ENCODE results near the gene GPR21.

The GPR21 gene

DNA sequence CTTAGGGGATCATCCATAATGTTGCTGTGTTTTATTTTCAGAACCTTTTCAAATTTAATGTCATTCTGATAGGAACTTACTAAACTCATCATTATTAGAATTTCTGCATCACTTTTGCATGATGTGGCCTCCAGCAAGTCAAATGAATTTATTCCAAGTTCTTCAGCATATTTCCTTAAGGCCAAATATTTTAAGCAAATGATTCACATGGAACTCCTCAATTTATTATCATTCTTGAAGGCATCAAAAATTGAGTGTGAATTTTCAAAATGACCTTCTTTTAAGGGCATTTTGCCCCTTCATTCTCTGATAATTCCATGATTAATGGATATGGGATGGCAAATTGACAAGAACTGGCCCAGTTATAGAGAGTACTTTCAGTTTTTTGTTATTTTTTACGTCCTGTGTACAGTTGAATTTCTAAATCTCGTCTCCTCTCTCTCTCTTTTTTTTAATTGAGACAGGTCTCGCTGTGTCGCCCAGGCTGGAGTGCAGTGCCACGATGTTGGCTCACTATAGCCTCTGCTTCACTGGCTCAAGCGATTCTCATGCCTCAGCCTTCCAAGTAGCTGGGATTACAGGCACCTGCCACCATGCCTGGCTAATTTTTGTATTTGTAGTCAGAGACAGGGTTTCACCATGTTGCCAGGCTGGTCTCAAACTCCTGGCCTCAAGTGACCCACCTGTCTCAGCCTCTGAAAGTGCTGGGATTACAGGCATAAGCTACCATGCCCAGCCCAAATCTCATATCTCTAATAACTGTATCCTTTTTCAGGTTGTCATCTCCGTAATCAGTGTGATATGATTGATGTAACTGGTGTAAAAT, 29.1 kb downstream of the GPR21 start:
- in situ Hi-C loops (cut with HindIII; ENCODE audit: low sequenced_read_pairs) = loop anchor here (5.0 kb wide), 1 partner anchor 55 kb away; no protein-coding TSS in a partner anchor

DNA sequence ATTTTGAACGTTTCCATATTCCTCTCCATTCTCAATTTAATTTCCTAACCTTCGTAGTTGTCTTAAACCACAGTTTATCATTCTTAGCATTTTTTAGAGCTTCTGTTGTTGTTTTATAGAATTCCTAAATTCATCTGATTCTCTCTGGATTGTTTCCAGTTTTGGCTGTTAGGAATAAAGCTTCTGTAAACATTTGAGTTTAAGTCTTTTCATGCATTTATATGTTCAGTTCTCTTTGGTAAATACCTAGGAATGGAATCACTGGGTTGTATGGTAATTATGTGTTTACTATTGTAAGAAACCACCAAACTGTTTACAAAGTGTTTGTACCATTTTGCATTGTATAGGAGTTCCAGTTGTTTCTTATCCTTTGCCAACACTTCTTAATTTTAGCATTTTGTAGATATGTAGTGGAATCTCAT, 29.7 kb downstream of the GPR21 start:
- in situ Hi-C loops (cut with HindIII; ENCODE audit: low sequenced_read_pairs) = loop anchor here (5.0 kb wide), 1 partner anchor 54 kb away; no protein-coding TSS in a partner anchor

DNA sequence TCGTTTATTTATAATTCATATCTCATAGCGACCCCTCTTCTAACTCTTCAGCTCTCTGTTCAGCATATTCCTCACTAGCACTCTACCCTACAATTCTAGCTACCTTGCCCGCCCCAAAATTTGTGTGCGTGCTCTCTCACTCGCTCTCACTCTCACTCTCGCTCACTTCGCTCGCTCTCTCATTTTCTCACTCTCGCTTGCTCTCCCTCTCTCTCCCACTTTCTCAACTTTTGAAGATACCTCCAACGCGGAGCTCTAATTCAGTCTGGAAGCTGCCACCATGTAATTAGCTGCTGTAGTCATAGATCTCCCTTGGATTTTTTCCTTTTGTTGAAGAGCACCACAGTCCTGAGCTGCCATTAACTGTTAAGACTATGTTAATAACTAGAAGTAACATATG, 30.4 kb downstream of the GPR21 start:
- in situ Hi-C loops (cut with HindIII; ENCODE audit: low sequenced_read_pairs) = loop anchor here (5.0 kb wide), 1 partner anchor 53 kb away; no protein-coding TSS in a partner anchor

DNA sequence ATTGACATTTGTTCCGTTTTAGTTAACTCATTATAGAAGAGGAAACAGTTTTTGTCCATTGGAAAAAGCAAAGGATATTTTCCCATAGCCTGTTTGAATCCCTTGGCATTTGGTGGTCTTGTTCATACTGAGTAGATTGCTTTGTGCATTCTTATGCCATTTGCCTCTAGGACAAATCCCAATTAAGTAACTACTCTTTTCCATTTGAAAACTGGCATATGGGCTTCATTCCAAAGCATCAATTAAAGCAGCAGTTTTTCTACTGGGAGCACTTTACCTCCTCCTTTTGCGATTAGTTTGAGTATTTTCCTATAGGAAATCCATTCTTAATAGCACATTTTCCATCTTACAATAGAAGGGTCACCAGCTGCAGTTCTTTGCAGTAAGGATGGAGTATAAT, 31.2 kb downstream of the GPR21 start:
- in situ Hi-C loops (cut with HindIII; ENCODE audit: low sequenced_read_pairs) = loop anchor here (5.0 kb wide), 1 partner anchor 53 kb away; no protein-coding TSS in a partner anchor

DNA sequence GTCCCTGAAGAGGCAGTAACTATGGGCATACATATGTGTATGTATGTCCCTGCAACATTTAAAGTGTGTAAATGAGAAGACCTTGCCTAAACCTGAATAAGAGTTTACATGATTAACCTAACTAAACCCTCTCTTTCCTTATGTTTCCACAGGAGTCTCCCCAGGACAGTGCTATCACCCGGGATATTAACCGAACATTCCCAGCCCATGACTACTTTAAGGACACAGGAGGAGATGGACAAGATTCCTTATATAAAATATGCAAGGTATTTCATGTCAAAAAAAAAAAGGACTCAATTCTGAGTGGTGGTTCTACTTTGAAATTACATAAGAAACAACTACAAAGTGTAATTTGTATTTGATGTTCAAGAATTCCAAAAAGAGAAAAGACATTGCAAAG, 31.7 kb downstream of the GPR21 start:
- in situ Hi-C loops (cut with HindIII; ENCODE audit: low sequenced_read_pairs) = no loop called here

DNA sequence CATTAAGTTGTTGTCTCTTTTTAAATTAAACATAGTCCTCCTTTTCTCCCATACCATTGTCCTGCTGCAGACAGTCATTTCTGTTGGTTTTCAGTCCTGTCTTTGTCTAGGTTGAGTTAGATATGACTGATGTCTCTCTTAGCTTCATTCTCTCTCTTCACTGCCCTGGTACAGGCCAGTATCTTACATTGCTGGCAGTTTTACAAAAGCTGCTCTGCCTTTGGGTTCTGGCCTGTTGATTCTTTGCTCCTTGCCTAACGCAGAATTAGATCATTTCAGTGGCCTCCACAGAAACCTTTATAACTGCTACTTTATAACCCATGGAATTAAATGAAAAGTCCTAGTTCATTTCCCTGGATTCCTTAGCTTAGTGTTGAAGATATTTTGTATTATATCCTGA, 33.7 kb downstream of the GPR21 start:
- in situ Hi-C loops (cut with HindIII; ENCODE audit: low sequenced_read_pairs) = no loop called here

DNA sequence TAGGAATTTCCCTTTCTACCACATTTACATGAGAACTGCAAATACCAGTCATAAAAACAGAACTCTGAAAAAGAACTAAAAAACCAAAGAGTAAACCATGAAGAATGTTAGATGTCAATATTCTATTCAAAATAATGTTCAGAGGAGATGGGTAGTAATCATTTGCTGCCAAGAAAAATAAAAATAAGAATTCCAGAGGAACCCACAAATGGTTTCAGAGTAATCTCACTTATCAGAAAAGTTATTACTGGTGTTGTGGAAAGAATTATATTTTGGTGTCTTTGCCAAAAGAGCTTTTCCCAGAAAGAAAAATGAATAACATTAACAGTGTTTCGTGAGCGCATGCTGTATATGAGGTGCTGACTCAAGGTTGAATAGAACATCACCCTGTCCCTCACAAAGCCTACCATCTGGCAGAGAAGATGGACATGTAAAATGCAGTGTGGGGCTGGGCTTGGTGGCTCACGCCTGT, 35.6 kb downstream of the GPR21 start:
- in situ Hi-C loops (cut with HindIII; ENCODE audit: low sequenced_read_pairs) = no loop called here

DNA sequence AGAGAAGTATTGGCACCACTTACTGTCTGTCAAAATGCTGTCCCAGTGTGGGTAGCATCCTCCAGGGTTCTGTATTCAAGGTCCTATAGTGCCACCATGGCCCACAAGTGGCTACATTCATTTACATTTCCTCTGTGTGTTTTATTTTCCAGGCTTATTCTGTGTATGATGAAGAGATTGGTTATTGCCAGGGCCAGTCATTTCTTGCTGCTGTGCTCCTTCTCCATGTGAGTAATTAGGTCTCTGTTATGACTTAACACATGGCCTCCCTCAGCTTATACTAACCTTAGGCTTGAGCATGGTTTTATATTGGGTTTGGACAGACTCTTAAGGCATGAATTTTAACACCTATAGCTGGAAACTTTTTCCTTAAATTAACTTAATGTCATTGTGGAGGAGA, 36.7 kb downstream of the GPR21 start:
- in situ Hi-C loops (cut with HindIII; ENCODE audit: low sequenced_read_pairs) = no loop called here

DNA sequence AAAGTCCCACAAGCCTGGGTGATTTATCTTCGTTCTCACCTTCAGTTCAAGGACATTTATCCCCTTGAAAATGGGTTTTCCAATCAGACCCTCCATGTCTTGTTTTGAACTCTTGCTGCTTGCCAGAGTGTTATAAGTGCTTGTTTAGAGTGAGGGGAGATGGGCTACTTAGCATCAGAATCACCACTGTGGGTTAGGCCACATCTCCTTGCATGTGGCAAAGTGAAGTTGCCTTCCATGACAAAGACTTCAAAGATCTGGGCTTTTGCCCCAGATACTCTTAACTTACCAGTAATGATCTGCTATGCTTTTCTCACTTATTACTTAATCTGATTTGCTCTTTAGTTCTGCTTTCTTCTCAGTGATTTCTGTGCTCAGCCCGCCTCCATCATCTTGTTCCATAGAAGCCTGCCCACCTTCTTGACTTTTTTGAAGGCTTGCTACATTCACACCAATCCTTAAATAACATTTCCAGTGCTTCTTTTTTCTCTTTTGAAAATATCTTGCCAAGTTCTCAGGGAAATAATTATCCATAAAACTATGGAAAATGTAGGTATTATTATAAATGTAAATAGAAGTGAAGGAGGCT, 39.0 kb downstream of the GPR21 start:
- in situ Hi-C loops (cut with HindIII; ENCODE audit: low sequenced_read_pairs) = no loop called here

DNA sequence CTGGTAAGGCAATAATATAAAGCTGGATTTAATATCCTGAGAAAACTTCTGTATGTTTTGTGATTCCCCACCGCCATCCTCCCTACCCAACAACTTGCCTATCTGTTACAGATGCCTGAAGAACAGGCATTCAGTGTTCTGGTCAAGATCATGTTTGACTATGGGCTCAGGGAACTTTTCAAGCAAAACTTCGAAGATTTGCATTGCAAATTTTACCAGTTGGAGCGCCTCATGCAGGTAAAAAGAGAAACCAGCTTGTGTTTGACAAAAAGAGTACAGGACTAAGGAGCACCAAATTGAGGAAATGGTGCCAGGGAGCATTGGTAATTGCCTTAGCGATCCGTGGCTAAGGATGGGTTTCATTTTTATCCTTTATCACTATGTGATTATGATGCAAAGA, 40.0 kb downstream of the GPR21 start:
- in situ Hi-C loops (cut with HindIII; ENCODE audit: low sequenced_read_pairs) = no loop called here

DNA sequence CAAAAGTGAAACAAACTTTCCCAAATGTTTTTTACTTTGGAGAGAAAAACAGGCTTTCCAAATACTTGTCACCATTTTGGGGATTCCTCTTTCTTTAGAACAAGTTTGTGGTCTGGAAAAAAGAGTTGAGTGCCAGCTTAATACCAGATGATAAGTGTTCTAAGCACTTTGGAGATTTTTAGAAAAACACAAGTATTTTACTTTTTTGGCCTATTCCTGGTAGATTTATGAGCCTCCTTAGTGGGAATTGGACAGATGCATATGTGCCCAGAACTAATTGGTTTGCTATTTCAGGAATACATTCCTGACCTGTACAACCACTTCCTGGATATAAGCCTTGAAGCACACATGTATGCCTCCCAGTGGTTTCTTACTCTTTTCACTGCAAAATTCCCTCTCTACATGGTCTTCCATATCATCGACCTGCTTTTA, 40.5 kb downstream of the GPR21 start:
- in situ Hi-C loops (cut with HindIII; ENCODE audit: low sequenced_read_pairs) = no loop called here

DNA sequence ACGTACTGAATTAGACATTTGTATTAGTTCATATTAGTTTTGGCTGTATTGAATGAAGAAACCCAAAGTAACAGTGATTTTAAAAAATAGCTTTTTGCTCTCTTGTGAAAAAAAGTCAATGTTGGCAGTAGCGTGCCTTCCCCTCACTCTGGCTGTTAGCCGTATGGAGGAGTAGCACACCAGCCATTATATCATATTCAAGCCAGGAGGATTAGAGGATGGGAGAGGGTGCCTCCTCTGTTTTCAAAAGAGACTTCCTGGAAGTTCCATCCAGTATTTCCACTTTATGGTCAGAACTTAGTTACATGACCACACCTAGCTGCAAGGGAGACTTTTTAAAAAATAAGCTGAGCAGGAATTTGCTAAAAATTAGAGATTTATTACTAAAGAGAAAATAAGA, 41.2 kb downstream of the GPR21 start:
- in situ Hi-C loops (cut with HindIII; ENCODE audit: low sequenced_read_pairs) = no loop called here

DNA sequence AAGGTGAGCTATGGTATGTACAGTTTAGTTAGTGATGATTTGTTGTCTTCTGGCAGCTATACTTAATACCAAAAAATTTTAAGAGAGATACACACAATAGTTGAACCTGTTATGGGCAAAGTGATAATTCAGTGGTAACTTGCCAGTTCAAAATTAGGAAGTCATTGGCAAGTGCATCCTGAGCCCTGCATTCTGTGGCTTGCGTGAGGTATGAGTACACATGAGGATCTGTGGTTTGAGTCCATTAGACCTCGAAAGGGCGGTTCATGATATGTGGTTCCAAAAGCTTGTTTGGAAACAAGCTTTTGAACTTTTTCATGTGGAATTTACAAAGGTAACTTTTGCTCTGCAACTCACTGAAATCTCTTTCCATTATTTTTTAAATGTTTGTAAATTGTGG, 47.0 kb downstream of the GPR21 start:
- in situ Hi-C loops (cut with HindIII; ENCODE audit: low sequenced_read_pairs) = no loop called here

DNA sequence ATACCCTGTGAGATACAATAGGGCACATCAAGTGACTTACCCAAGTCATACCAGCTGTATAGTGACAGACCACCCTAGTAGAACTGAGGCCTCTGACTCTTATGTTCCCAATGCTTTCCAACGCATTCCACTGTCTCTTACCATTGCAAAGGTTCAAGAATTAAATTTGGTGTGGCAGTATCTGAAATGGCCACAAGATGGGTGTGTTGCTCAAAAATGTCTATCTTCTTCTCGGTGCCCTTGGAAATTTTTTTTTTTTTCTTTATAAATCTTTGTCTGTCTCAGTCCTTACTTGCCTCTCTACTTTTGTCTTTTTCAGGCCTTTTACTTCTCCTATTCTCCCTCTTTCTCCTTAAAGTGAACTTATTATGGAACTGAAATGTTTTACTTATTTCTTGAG, 48.4 kb downstream of the GPR21 start:
- in situ Hi-C loops (cut with HindIII; ENCODE audit: low sequenced_read_pairs) = no loop called here

DNA sequence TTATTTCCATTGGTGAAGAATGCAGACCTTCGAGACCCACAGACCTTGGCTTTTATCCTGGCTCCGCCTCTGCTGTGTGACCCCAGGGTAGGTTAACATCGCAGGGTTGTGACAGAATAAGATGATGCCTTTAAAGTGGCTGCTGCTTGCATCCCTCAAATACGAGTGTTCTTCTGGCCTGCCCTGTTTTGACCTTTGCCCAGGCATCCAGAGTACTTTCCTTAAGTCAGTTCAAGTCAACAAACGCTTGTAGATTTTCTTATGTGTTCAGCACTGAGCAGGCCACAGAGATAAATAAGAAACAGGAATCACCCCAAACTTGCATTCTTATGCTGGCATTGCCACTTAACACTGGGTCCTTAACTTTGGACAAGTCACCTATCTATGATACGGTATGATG, 50.2 kb downstream of the GPR21 start:
- in situ Hi-C loops (cut with HindIII; ENCODE audit: low sequenced_read_pairs) = no loop called here

DNA sequence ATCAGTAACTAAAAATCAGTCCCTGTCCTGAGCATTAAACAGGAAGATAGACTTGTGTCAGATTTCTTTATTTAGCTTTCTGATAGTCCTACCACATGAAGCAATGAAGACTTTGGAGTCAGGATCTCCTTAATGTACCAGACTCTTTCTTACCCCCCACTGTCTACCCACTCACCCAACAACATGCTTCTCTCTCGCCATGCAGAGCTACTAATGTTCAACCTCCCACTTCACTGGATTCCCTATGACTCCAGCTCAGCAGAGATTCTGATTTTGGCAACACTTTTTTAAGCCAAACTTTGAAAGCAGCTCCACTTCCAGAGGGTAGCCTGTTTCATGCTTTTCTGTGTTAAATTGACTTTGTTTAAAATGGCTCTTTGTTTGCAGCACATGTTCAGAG, 50.8 kb downstream of the GPR21 start:
- in situ Hi-C loops (cut with HindIII; ENCODE audit: low sequenced_read_pairs) = no loop called here

Measured in endothelial cell of hepatic sinusoid (primary cell).